Neural cell (in vitro differentiated cells): ENCODE measurements around the gene EPN1. TPM values are rescaled to one million over a fixed set of nuclear protein-coding genes. Genes with fewer than 3 reads are reported as not detected.
A peak's percentile ranks its signal among the peaks of the same experiment; 100 is the strongest.

Experiments used
- H2AFZ ChIP-seq: fragments of 200-600, 300-800 bp; sonication (generic), shearing (Covaris generic); 2 replicates; pipeline ENCODE4 v1.6.0; 2014; ENCODE audit warnings: low read depth, mild to moderate bottlenecking, antibody characterized with exemption, low read length, moderate library complexity
- H3F3A ChIP-seq: fragments of 200-600 bp; shearing (Covaris generic); 2 replicates; pipeline ENCODE4 v1.6.1; 2016; ENCODE audit warnings: mild to moderate bottlenecking, moderate library complexity, mixed read lengths, antibody characterized with exemption, low read length; ENCODE audit not compliant: insufficient read depth, poor library complexity, severe bottlenecking
- H3K27ac ChIP-seq: fragments of 200-600, 300-800 bp; sonication (generic), shearing (Covaris generic); 2 replicates; pipeline ENCODE4 v1.5.1; 2014; ENCODE audit warnings: mild to moderate bottlenecking, low read length, moderate library complexity
- H3K27me3 ChIP-seq: fragments of 300-800, 200-600 bp; sonication (generic), shearing (Covaris generic); 2 replicates; pipeline ENCODE4 v1.6.0; 2014; ENCODE audit warnings: mild to moderate bottlenecking, low read depth, low read length, moderate library complexity; ENCODE audit not compliant: insufficient read depth
- H3K36me3 ChIP-seq: fragments of 300-800, 200-600 bp; sonication (generic), shearing (Covaris generic); 2 replicates; pipeline ENCODE4 v1.5.1; 2014; ENCODE audit warnings: mild to moderate bottlenecking, antibody characterized with exemption, low read length, moderate library complexity; ENCODE audit not compliant: insufficient read depth
- H3K4me2 ChIP-seq: fragments of 300-800, 200-600 bp; sonication (generic), shearing (Covaris generic); 2 replicates; pipeline ENCODE4 v1.6.0; 2014; ENCODE audit warnings: mild to moderate bottlenecking, low read length
- H3K4me3 ChIP-seq: fragments of 300-800, 200-600 bp; sonication (generic), shearing (Covaris generic); 2 replicates; pipeline ENCODE4 v1.5.1; 2014; ENCODE audit warnings: mild to moderate bottlenecking, low read length, moderate library complexity
- H3K79me2 ChIP-seq: fragments of 200-600 bp; shearing (Covaris generic); replicated peaks from 2 replicates; pipeline ENCODE4 v1.6.0; 2014; ENCODE audit warnings: mild to moderate bottlenecking, low read length, moderate library complexity; ENCODE audit not compliant: insufficient read depth
- H3K9ac ChIP-seq: fragments of 300-800, 200-600 bp; sonication (generic), shearing (Covaris generic); 2 replicates; pipeline ENCODE4 v1.6.1; 2016; ENCODE audit warnings: mild to moderate bottlenecking, low read length, mixed read lengths
- H3K9me2 ChIP-seq: fragments of 200-600 bp; shearing (Covaris generic); 2 replicates; pipeline ENCODE4 v1.6.1; 2016; ENCODE audit warnings: mild to moderate bottlenecking, low read length, mixed read lengths; ENCODE audit not compliant: insufficient read depth
- H3K9me3 ChIP-seq: fragments of 200-600, 300-800 bp; sonication (generic), shearing (Covaris generic); 2 replicates; pipeline ENCODE4 v1.6.1; 2016; ENCODE audit warnings: mild to moderate bottlenecking, mixed run types, low read length, moderate library complexity, mixed read lengths
- H4K20me1 ChIP-seq: fragments of 200-600 bp; shearing (Covaris generic); 2 replicates; pipeline ENCODE4 v1.6.1; 2016; ENCODE audit warnings: mild to moderate bottlenecking, mixed run types; ENCODE audit not compliant: insufficient read depth
- CTCF ChIP-seq: fragments of 450-650 bp; IDR thresholded peaks from 2 replicates; pipeline ENCODE4 v1.5.1; 2014; ENCODE audit warnings: antibody characterized with exemption, mild to moderate bottlenecking, moderate library complexity; ENCODE audit not compliant: poor library complexity, severe bottlenecking
- EP300 ChIP-seq: fragments of 450-650 bp; conservative IDR thresholded peaks from 2 replicates; pipeline ENCODE4 v1.6.1; 2014; ENCODE audit warnings: antibody characterized with exemption, mild to moderate bottlenecking, moderate library complexity; ENCODE audit not compliant: poor library complexity, severe bottlenecking
- EZH2 ChIP-seq: fragments of 200-600, 300-800 bp; shearing (Covaris generic), sonication (generic); IDR thresholded peaks from 2 replicates; pipeline ENCODE4 v1.6.1; 2014; ENCODE audit warnings: antibody characterized with exemption, low read length, borderline replicate concordance, mild to moderate bottlenecking; ENCODE audit not compliant: insufficient read depth, poor library complexity, severe bottlenecking
- MXI1 ChIP-seq: fragments of 450-650 bp; conservative IDR thresholded peaks from 2 replicates; pipeline ENCODE4 v1.6.1; 2014; ENCODE audit warnings: antibody characterized with exemption, mild to moderate bottlenecking; ENCODE audit not compliant: poor library complexity, severe bottlenecking
- POLR2AphosphoS5 ChIP-seq: IDR thresholded peaks from 2 replicates; pipeline ENCODE4 v1.6.1; 2012
- RAD21 ChIP-seq: fragments of 450-650 bp; conservative IDR thresholded peaks from 2 replicates; pipeline ENCODE4 v1.6.1; 2014; ENCODE audit warnings: antibody characterized with exemption, mild to moderate bottlenecking, moderate library complexity
- REST ChIP-seq: IDR thresholded peaks from 2 replicates; pipeline ENCODE4 v1.6.1; 2012; ENCODE audit warnings: borderline replicate concordance
- SMC3 ChIP-seq: fragments of 450-650 bp; conservative IDR thresholded peaks from 2 replicates; pipeline ENCODE4 v1.6.1; 2014; ENCODE audit warnings: antibody characterized with exemption, mild to moderate bottlenecking, moderate library complexity; ENCODE audit not compliant: poor library complexity
- TAF1 ChIP-seq: IDR thresholded peaks from 2 replicates; pipeline ENCODE4 v1.6.1; 2012; ENCODE audit warnings: low read depth
- polyA plus RNA-seq: library from polyadenylated mRNA; depleted of rRNA; stranded (reverse); fragments of >200 nt; gene quantifications from 2 replicates; pipeline ENCODE4 v1.2.3, GENCODE V29; 2014

Gene EPN1
- polyA plus RNA-seq, 1 donor from 2014 or later, result 21.0 TPM

- peaks cover 25% of the 10 kb centered on the region for H3K79me2 ChIP-seq
- H3K9me2 ChIP-seq, result no peaks in the 10 kb centered on the region
- no peaks in the 10 kb centered on the region for H3K36me3 ChIP-seq
- peak overlapping the region; percentile 81 for H3K4me2 ChIP-seq
- no peaks in the 10 kb centered on the region for H4K20me1 ChIP-seq
- peak overlapping the region; percentile 97 for H3K4me3 ChIP-seq
- H3F3A ChIP-seq, result no peaks in the 10 kb centered on the region
- peak overlapping the region; percentile 51 for H2AFZ ChIP-seq
- H3K27me3 ChIP-seq, result no peaks in the 10 kb centered on the region
- H3K9me3 ChIP-seq, result no peaks in the 10 kb centered on the region
- H3K27ac ChIP-seq, result peak overlapping the region; percentile 79
- H3K9ac ChIP-seq, result peak overlapping the region; percentile 94
- no peak for TF ChIP-seq TAF1
- TF ChIP-seq REST, result no peak
- TF ChIP-seq POLR2AphosphoS5, result no peak
- peak; percentile 1 for TF ChIP-seq MXI1
Observed at GRCh38 chr19:55635334-55635717, 39.7 kb upstream of the EPN1 start.

GRCh38 chr19:55635856-55636440 is 39.1 kb upstream of the EPN1 start:
- Histone ChIP-seq H3K27me3 (no peaks in the 10 kb centered on the region), H3K9me3 (no peaks in the 10 kb centered on the region), H3F3A (no peaks in the 10 kb centered on the region), H2AFZ (no peak overlapping the region), H3K27ac (no peak overlapping the region), H3K9ac (peak overlapping the region; percentile 94), H3K79me2 (peaks cover 25% of the 10 kb centered on the region), H3K4me2 (peak overlapping the region; percentile 81), H4K20me1 (no peaks in the 10 kb centered on the region), H3K9me2 (no peaks in the 10 kb centered on the region), H3K36me3 (no peaks in the 10 kb centered on the region), H3K4me3 (peak overlapping the region; percentile 97)
- TF ChIP-seq SMC3 (no peak), CTCF (no peak), RAD21 (no peak), POLR2AphosphoS5 (no peak), EP300 (no peak)

- Histone ChIP-seq H3K9me3 (no peaks in the 10 kb centered on the region), H3K79me2 (peaks cover 30% of the 10 kb centered on the region), H3K9ac (no peak overlapping the region), H3F3A (no peaks in the 10 kb centered on the region), H3K36me3 (no peaks in the 10 kb centered on the region), H3K4me3 (no peak overlapping the region), H4K20me1 (no peaks in the 10 kb centered on the region), H2AFZ (no peak overlapping the region), H3K27ac (no peak overlapping the region), H3K4me2 (no peak overlapping the region), H3K9me2 (no peaks in the 10 kb centered on the region), H3K27me3 (no peaks in the 10 kb centered on the region)
- TF ChIP-seq TAF1 (no peak), CTCF (no peak), POLR2AphosphoS5 (no peak), REST (no peak), EZH2 (no peak)
Observed at GRCh38 chr19:55636723-55637122, 38.3 kb upstream of the EPN1 start.
